ENCODE measurements around the gene ZBTB8OS.
"Not testable (repeated sequence)": the region's sequence is repeated elsewhere in the genome, so short reads cannot be mapped to it uniquely, and the experiment has no call there.

The ZBTB8OS gene

DNA sequence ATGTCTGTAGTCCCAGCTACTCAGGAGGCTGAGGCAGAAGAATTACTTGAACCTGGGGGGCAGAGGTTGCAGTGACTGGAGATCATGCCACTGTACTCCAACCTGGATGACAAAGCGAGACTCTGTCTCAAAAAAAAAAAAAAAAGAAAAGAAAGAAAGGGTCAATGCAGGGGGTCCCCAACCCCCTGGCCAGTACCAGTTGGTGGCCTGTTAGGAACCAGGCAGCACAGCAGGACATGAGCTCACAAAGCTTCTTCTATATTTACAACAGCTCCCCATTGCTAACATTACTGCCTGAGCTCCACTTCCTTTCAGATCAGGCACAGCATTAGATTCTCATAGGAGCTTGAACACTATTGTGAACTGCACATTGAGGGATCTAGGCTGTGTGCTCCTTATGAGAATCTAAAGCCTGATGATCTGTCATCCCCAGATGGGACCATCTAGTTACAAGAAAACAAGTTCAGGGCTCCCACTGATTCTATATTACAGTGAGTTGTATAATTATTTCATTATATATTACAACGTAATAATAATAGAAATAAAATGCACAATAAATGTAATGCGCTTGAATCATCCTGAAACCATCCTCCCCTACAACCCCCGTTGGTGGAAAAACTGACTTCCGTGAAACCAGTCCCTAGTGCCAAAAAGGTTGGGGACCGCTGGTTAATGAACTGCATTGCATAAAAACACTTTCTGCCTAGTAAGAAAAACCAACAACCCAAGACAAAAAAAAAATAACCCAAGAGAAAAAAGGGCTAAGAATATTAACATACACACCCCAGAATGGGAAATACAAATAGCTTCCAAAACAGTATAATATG is 2.8 kb downstream of the ZBTB8OS start:
- DNase-seq = peak in 1 of 5 donors; percentile 25

DNA sequence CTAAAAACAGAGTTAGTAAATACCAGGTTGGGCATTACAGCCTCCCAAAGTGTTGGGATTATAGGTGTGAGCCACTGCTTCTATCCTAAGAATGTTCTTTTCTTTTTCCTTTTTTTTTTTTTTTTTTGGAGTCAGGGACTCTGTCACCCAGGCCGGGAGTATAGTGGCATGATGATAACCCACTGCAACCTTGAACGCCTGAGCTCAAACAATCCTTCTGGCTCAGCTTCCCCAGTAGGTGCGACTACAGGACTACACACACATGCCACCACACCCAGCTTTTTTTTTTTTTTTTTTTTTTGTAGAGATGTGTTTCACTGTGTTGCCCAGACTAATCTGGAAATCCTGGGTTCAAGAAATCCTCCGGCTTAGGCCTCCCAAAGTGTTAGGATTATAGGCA is 5.9 kb downstream of the ZBTB8OS start:
- DNase-seq = no peak

DNA sequence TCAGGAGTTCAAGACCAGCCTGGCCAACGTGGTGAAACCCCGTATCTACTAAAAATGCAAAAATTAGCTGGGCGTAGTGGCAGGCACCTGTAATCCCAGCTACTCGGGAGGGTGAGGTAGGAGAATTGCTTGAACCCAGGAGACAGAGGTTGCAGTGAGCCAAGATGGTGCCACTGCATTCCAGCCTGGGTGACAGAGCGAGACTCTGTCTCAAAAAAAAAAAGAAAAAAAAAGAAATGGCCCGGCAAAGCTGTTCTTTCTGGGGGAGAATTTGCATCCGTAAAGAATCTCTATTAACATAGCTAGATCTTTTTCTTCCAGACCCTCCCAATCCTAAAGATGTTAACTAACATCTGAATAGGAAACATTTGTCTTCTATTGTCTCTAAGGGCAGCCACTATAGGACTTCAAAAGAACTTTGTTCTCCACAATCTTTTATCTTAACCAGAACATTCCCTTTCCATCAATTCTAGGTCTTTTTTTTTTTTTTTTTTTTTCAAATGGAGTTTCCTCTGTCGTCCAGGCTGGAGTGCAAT is 8.0 kb downstream of the ZBTB8OS start:
- DNase-seq = not testable (repeated sequence)

DNA sequence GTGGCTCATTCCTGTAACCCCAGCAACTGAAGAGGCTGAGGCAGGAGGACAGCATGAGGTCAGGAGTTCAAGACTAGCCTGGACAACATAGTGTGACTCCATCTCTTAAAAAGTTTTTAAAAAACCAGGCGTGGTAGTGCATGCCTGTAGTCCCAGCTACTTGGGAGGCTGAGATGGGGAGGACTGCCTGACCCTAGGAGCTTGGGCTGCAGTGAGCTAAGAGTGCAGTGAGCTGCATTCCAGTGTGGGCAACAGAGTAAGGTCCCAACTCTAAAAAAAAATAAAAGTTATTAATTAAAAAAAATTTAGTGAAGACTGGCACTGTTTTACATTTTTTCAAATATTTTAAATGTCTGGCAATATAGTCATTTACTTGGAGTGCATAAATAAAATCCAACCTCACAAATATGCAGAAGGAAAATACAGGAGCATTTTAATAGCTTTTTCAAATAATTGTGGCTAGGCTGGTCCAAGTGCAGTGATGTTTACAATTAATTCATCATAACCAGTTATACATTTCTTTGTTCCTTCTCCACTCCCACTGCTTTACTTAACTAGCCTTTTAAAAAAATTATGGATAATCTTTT is 10.8 kb downstream of the ZBTB8OS start:
- no peak for DNase-seq

DNA sequence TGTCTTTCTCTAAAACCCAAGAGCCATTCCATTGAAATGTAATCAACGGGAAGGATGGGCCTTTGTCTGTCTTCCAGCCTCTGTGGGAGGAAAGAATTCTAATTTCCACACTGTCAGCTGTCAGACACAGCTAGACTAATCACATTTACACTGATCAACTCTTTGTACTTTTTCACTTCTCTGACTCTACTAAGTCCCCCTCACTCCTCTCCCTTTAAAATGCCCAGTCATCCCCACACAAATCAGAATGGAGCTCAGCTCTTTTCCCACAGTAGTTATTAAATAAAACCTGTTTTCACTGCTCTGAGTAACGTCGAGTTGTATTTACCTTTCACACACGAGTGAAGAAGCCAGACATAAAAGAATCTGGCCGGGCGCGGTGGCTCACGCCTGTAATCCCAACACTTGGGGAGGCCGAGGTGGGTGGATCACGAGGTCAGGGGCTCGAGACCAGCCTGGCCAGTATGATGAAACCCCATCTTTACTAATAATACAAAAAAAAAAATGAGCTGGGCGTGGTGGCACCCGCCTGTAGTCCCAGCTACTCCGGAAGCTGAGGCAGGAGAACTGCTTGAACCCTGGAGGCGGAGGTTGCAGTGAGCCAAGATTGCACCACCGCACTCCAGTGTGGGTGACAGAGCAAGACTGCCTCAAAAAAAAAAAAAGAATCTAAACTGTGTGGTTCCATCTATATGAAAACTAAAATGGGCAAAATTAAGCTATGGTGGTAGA is 13.3 kb downstream of the ZBTB8OS start:
- DNase-seq = no peak

DNA sequence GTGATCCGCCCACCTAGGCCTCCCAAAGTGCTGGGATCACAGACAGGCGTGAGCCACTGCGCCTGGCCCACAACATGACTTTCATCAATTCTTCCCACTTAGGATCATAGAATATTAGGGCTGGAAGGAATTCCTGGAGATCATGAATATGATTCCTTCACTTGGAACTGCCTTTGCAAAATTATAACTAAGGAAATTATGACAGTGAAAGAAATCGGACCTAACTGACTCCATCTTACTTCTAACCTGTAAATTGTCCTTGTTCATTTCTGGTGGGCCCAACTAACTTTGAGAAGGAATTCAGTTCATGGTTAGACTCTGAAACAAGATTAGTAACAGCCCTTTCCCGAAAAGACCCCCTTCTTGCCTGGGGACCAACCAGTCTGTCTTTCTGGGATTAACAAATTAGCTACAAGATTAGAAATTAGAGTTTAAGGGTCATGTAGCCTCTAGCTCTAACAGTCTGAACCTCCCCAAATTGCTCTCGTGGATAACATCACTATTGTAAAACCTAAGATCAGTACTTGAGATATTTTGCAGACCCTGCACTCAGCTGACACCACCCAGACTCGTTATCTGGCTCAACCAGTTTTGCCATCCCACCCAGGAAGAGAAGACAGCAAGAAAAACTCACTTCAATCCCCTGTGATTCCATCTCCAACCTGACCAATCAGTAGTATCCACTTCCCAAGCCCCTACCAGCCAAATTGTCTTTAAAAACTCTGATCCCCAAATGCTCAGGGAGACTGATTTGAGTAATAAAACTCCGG is 14.7 kb downstream of the ZBTB8OS start:
- DNase-seq = no peak

DNA sequence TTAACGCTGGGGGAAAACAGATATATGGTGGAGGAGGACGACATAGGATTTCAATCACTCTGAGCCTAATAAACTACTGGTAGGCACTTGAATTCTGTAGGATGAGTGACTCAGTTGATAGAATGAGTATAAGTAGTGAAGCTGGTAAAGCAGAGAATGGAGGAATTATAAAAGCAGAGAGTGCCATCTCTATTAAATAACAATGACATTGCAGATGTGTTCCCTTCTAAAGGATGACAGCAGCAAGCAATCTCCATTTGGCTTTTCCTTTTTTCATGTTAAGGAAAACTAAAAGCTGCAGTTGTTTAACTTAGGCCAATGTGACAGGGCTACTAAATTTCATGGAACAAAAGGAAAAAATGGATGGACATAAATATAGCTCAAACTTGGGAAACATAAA is 17.5 kb downstream of the ZBTB8OS start:
- DNase-seq = no peak

DNA sequence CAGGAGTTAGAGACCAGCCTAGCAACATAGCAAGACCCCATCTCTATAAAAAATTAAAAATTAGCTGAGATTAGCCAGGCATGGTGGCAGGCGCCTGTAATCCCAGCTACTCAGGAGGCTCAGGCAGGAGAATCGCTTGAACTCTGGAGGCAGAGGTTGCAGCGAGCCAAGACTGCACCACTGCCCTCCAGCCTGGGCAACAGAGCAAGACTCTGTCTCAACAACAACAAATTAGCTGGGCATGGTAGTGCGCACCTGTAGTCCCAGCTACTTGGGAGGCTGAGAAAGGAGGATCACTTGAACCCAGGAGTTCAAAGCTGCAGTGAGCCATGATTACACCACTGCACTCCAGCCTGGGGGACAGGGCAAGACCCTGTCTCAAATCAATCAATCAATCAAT is 20.2 kb downstream of the ZBTB8OS start:
- not testable (repeated sequence) for DNase-seq

DNA sequence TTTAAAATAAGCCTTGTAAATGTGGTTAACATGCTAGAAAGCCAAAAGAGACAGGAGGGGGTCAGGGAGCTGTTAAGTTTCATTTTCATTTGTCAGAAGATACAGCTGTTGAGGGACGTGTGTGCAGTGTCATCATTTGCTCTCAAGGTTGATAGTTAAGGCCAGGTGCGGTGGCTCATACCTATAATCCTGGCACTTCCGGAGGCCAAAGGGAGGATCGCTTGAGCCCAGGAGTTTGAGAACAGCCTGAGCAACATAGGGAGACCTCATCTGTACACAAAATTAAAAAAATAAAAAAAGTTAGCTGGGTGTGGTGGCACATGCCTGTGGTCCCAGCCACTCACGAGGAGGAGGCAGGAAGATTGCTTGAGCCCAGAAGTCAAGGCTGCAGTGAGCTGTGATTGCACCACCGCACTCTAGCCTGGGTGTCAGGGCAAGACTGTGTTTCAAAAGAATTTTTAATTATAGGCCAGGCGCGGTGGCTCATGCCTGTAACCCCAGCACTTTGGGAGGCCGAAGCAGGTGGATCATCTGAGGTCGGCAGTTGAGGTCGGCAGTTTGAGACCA is 22.7 kb downstream of the ZBTB8OS start:
- DNase-seq = peak in 1 of 5 donors; percentile 48

DNA sequence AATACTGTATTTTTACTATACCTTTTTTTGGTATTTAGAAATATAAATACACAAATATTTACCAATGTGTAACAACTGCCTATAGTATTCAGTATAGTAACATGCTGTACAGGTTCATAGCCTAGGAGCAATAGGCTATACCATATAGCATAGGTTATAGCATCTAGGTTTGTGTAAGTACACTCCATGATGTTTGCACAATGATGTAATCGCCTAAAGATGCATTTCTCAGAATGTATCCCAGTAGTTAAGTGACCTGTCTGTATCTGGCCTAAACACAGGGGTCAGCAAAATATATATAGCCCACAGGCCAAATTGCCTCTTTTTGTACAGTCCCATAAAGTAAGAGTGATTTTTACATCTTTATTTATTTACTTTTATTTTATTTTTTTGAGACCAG is 24.2 kb downstream of the ZBTB8OS start:
- DNase-seq = no peak

DNA sequence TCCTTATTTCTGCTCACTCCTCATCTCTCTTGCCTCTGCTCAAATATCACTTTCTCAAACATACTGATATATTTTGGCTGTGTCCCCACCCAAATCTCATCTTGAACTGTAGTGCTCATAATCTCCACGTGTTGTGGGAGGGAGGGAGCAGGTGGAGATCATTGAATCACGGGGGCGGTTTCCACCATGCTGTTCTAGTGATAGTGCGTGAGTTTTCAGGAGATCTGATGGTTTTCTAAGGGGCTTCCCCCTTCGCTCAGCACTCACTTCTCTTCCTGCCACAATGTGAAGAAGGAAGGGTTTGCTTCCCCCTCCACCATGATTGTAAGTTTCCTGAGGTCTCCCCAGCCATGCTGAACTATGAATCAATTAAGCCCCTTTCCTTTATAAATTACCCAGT is 26.6 kb downstream of the ZBTB8OS start:
- DNase-seq = no peak

DNA sequence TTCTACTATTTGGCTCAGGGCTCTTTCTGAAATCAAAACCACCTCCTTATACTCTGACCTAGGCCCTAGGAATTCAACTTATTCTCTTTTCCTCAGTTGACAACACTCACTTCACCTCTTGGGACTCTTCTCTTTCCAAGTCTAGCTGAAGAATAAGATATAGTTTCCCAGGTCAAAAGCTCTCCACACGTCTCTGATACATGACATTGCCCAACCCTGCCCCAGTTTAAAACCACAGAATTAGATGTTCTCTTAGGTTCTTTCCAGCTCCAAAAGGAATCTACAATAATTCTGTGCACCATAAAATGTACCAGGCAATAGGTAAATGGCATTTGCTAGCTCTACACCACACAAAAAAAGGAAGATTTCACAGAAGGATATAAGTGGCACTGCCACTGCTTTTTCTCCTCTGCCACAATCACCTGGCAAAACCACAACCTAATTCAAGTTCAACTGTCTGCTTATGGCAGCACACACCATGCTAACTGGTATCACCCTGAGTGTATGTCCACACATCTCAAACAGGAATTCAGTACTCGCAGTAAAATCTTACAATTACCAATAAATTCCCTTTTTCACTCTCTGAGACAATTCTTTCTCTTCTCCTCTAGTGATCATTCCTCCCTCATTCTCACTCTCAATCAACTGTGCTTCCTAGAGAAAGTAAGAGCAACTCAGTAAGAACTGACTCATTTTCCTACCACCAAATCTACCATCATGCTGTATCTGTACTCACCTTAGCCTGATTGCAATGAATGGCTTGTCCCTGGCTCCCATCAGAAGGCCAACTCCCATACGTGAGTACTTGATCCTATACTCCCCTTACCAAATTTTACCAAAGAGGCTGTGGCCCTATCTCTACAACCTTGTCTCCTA is 27.3 kb downstream of the ZBTB8OS start:
- peak in 1 of 5 donors; percentile 27 for DNase-seq

DNA sequence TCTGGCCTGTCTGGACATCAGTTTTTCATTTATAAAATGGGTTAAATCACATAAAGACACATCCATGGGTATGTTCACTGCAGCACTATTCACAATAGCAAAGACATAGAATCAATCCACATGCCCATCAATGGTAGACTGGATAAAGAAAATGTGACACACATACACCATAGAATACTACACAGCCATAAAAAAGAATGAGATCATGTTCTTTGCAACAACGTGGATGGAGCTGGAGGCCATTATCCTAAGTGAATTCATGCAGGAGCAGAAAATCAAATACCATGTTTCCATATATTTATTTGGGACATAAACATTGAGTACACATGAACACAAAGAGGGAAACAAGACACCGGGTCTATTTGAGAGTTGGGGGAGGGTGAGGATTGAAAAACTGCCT is 28.1 kb downstream of the ZBTB8OS start:
- no peak for DNase-seq

DNA sequence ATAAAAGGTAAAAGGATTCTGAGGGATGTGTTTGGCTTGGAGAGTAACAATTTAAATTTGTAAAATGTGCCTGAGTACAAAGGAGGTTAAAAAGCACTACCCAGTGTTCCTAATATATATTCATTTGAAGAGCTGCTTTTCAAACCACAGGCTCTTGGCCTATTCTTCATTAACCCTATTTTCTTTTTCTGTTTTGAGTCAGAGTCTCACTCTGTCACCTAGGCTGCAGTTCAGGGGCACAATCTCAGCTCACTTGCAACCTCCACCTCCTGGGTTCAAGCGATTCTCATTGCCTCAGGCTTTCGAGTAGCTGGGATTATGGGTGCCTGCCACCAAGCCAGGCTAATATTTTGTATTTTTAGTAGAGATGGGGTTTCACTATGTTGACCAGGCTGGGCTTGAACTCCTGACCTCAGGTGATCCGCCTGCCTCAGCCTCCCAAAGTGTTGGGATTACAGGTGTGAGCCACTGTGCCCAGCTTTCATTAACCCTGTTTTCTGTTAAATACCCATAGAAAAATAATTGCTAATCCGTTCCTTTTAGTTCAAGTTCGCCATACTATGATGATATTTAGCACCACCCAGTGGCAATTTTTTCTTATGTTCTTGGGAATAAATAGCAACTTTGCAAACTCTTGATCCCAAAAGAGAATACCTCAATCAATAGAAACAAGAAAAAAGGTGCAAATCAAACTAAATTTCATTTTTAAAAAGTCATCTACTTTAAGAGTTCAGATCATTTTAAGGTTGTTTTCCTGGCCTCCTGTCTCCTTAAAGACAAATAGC is 30.5 kb downstream of the ZBTB8OS start:
- peak in 1 of 5 donors; percentile 51 for DNase-seq

DNA sequence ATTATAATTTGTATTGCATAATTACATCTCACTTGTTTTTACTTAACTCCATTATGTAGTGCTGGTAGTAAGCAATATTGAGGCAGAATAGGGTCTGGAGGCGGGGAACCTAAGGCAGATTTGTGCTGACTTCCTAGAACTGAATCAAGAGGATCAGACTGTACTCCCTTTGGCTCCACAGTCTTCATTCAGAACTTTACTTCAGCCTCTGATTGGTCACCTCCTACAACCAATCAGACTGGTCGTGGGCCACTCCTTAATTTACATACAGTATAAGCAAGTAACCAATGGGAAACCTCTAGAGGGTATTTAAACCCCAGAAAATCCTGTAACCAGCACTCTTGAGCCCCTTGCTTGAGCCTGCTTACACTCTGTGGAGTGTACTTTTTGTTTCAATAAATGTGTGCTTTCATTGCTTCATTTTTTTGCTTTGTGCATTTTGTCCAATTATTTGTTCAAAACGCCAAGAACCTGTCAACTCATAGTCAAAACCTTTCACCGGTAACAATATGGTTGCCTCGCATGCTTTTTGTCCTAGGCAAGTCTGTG is 31.6 kb downstream of the ZBTB8OS start:
- no peak for DNase-seq

DNA sequence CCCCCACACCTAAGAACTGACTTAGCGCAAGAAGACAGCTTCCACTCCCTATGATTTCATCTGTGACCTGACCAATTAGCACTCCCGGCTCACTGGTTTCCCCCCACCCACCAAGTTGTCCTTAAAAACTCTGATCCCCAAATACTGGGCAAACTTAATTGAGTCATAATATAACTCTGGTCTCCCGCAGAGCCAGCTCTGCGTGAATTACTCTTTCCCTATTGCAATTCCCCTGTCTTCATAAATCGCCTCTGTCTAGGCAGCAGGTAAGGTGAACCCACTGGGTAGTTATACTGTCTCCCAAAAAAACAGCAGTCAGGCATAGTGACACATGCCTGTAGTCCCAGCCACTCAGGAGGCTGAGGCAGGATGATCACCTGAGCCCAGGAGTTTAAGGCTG is 36.9 kb downstream of the ZBTB8OS start:
- no peak for DNase-seq

DNA sequence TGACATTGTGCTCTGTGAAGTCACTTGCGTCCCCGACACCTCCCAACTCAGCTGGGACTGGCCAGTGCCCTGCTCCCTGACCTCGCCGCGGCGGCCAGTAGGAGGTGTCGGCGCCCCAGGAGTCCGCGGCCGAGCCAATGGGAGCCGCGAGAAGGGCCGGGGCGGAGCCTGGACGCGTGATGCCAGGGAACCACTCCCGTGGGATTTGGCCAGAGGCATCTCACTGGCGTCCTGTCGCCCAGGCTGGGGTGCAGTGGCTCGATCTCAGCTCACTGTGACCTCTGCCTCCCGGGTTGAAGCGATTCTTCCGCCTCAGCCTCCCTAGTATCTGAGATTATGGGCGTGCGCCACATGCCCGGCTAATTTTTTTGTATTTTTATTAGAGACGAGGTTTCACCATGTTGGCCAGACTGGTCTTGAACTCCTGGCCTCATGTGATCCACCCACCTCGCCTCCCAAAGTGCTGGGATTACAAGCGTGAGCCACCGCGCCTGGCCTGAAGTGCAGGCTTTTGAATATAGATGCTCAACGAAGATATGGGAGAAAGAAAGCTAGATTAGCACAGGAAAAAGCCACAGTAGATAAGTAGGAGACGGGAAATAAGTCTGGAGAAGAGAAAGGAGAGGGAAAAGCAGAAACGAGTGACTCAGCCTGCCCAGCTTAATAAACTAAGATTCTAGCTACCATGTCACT is 38.0 kb downstream of the ZBTB8OS start:
- peak; percentile 16 to 40 (median 27) for DNase-seq

DNA sequence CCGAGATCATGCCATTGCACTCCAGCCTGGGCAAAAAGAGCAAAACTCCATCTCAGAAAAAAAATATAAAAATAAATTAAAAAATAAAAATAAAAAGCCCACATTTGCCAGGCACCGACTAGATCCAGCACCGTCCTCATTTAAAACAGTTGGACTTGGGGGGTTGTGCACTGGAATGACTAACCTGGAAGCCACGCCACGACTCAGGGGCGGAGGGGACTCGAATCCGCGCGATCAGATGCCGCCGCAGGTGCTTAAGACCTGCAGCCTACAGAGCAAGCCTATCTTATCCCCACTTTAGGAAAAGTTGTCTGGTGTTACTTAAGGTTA is 38.5 kb downstream of the ZBTB8OS start:
- no peak for DNase-seq

DNA sequence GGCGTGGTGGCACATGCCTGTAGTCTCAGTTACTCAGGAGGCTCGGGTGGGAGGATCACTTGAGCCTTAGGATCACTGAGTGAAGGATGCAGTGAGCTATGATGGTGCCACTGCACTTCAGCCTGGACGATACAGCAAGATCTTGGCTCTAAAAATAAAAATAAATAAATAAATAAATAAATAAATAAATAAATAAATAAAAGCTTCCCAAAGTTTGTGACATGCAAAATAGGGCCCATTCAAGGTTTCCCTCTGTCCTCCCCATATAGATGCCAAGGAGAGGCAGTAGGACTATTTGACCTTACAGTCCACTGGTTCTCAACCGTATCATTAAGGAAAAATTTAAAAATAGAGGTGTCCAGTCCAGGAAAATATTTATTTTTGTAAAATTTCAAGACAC is 41.2 kb downstream of the ZBTB8OS start:
- no peak for DNase-seq

Data from T-helper 1 cell (primary cell).